NCI-H1092 treated with DMSO at 0.1 percent for 48 hours (cell line): ENCODE results near the gene ARHGAP26.

Experiments
- DNase-seq: peaks from one replicate; lab custom pipeline; 2025; lab: John Stamatoyannopoulos, UW

ARHGAP26 gene

GRCh38 chr5:142810743-142811290 is 40.6 kb downstream of the ARHGAP26 start:
- no peak for DNase-seq

- DNase-seq, result no peak
Measured at GRCh38 chr5:142811866-142812557, 41.8 kb downstream of the ARHGAP26 start.

GRCh38 chr5:142813220-142813619 is 43.0 kb downstream of the ARHGAP26 start:
- DNase-seq, result no peak

GRCh38 chr5:142814122-142814521 is 43.9 kb downstream of the ARHGAP26 start:
- no peak for DNase-seq

- no peak for DNase-seq
Measured at GRCh38 chr5:142815469-142815868, 45.3 kb downstream of the ARHGAP26 start.

GRCh38 chr5:142816531-142817430 is 46.6 kb downstream of the ARHGAP26 start:
- no peak for DNase-seq

GRCh38 chr5:142817949-142818431 is 47.8 kb downstream of the ARHGAP26 start:
- DNase-seq, result no peak

GRCh38 chr5:142819292-142819691 is 49.1 kb downstream of the ARHGAP26 start:
- no peak for DNase-seq

- DNase-seq, result no peak
Measured at GRCh38 chr5:142819825-142820224, 49.6 kb downstream of the ARHGAP26 start.

GRCh38 chr5:142820447-142820846 is 50.3 kb downstream of the ARHGAP26 start:
- DNase-seq, result no peak

GRCh38 chr5:142821034-142821732 is 51.0 kb downstream of the ARHGAP26 start:
- DNase-seq, result no peak

- DNase-seq, result no peak
Measured at GRCh38 chr5:142821733-142822487, 51.7 kb downstream of the ARHGAP26 start.

- no peak for DNase-seq
Measured at GRCh38 chr5:142823126-142823525, 52.9 kb downstream of the ARHGAP26 start.

GRCh38 chr5:142823806-142824205 is 53.6 kb downstream of the ARHGAP26 start:
- DNase-seq, result no peak

GRCh38 chr5:142824391-142824790 is 54.2 kb downstream of the ARHGAP26 start:
- no peak for DNase-seq

GRCh38 chr5:142825378-142826089 is 55.4 kb downstream of the ARHGAP26 start:
- no peak for DNase-seq

GRCh38 chr5:142826093-142826492 is 55.9 kb downstream of the ARHGAP26 start:
- DNase-seq, result no peak

- no peak for DNase-seq
Measured at GRCh38 chr5:142826741-142827492, 56.7 kb downstream of the ARHGAP26 start.

- DNase-seq, result no peak
Measured at GRCh38 chr5:142827934-142828576, 57.9 kb downstream of the ARHGAP26 start.
